Measurements from ENCODE around the gene BCAS3.
"Not testable (repeated sequence)": the region's sequence is repeated elsewhere in the genome, so short reads cannot be mapped to it uniquely, and the experiment has no call there.

BCAS3 gene

GRCh38 chr17:60935991-60936390 is 258.3 kb downstream of the BCAS3 start:
- not testable (repeated sequence) for DNase-seq (ENCODE audit: low spot score)

- DNase-seq (ENCODE audit: low spot score) = no peak
Measured at GRCh38 chr17:60939318-60939717, 261.7 kb downstream of the BCAS3 start.

GRCh38 chr17:60941028-60941427 is 263.4 kb downstream of the BCAS3 start:
- no peak for DNase-seq (ENCODE audit: low spot score)

GRCh38 chr17:60941571-60941970 is 263.9 kb downstream of the BCAS3 start:
- DNase-seq (ENCODE audit: low spot score) = no peak

GRCh38 chr17:60944751-60945150 is 267.1 kb downstream of the BCAS3 start:
- DNase-seq (ENCODE audit: low spot score) = no peak

- no peak for DNase-seq (ENCODE audit: low spot score)
Measured at GRCh38 chr17:60947100-60947499, 269.4 kb downstream of the BCAS3 start.

GRCh38 chr17:60947543-60947942 is 269.9 kb downstream of the BCAS3 start:
- DNase-seq (ENCODE audit: low spot score) = no peak

- no peak for DNase-seq (ENCODE audit: low spot score)
Measured at GRCh38 chr17:60952747-60953146, 275.1 kb downstream of the BCAS3 start.

- no peak for DNase-seq (ENCODE audit: low spot score)
Measured at GRCh38 chr17:60959011-60959410, 281.4 kb downstream of the BCAS3 start.

- no peak for DNase-seq (ENCODE audit: low spot score)
Measured at GRCh38 chr17:60959696-60960095, 282.0 kb downstream of the BCAS3 start.

GRCh38 chr17:60960398-60961065 is 282.9 kb downstream of the BCAS3 start:
- DNase-seq (ENCODE audit: low spot score) = no peak

- DNase-seq (ENCODE audit: low spot score) = no peak
Measured at GRCh38 chr17:60964160-60964559, 286.5 kb downstream of the BCAS3 start.

- DNase-seq (ENCODE audit: low spot score) = no peak
Measured at GRCh38 chr17:60968266-60968665, 290.6 kb downstream of the BCAS3 start.

GRCh38 chr17:60969500-60970037 is 291.9 kb downstream of the BCAS3 start:
- no peak for DNase-seq (ENCODE audit: low spot score)

GRCh38 chr17:60970741-60971140 is 293.1 kb downstream of the BCAS3 start:
- DNase-seq (ENCODE audit: low spot score) = no peak

- DNase-seq (ENCODE audit: low spot score) = peak; percentile 65
Measured at GRCh38 chr17:60971515-60972369, 294.1 kb downstream of the BCAS3 start.

GRCh38 chr17:60976861-60977260 is 299.2 kb downstream of the BCAS3 start:
- DNase-seq (ENCODE audit: low spot score) = not testable (repeated sequence)

GRCh38 chr17:60989379-60989778 is 311.7 kb downstream of the BCAS3 start:
- no peak for DNase-seq (ENCODE audit: low spot score)

GRCh38 chr17:60989846-60990245 is 312.2 kb downstream of the BCAS3 start:
- DNase-seq (ENCODE audit: low spot score) = no peak

GRCh38 chr17:60993497-60993896 is 315.8 kb downstream of the BCAS3 start:
- no peak for DNase-seq (ENCODE audit: low spot score)

- no peak for DNase-seq (ENCODE audit: low spot score)
Measured at GRCh38 chr17:60995680-60996079, 318.0 kb downstream of the BCAS3 start.

- DNase-seq (ENCODE audit: low spot score) = peak; percentile 11
Measured at GRCh38 chr17:61000911-61001310, 323.3 kb downstream of the BCAS3 start.

- peak; percentile 47 for DNase-seq (ENCODE audit: low spot score)
Measured at GRCh38 chr17:61002316-61002736, 324.7 kb downstream of the BCAS3 start.
